Stimulated activated CD8-positive, alpha-beta memory T cell treated with anti-CD3 and anti-CD28 coated beads, Interleukin-4, amount 100 ng/mL, for 1 hour (primary cell): ENCODE results near the gene SSU72.

Experiments used
- DNase-seq, 2 donors: peaks; one replicate each; pipeline ENCODE4 v3.0.0-alpha.2; 2020; ENCODE audit warnings: low read depth in 2 of 2, low spot score in 1 of 2

Gene SSU72

DNA sequence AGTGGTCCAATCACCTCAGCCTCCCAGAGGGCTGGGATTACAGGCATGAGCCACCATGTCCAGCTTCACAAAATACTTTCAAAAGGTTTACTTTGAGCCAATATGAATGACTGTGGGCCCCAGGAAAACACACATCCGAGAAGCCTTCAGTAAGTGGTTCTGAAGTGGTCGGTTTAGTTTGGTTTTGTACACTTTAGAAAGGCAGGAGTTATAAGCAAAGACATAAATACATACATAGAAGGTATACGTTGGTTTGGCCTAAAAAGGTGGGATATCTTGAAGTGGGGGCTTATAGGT lies 37.4 kb upstream of the SSU72 start:
- DNase-seq: no peak

DNA sequence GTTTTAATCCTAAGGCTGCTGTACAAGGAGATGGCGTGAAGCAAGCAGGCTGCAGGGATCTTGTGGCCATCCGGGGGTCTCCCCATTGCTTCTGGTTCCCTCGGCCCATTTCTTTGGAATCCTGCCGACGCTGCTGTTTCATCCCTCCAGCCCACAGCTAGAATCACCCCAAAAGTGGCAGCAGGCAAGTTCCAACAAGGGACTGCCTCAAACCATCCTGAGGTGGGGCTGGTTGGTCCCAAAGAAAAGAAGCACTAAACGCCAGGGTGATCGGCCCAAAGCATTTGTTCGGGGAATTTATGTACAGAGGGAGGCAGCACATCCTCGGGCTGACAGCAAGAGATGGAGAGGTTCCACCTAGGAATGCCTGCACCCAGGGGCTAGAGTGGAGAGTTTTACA lies 36.1 kb upstream of the SSU72 start:
- DNase-seq: no peak

GRCh38 chr1:1609822-1610485 lies 35.3 kb upstream of the SSU72 start:
- DNase-seq: no peak

DNA sequence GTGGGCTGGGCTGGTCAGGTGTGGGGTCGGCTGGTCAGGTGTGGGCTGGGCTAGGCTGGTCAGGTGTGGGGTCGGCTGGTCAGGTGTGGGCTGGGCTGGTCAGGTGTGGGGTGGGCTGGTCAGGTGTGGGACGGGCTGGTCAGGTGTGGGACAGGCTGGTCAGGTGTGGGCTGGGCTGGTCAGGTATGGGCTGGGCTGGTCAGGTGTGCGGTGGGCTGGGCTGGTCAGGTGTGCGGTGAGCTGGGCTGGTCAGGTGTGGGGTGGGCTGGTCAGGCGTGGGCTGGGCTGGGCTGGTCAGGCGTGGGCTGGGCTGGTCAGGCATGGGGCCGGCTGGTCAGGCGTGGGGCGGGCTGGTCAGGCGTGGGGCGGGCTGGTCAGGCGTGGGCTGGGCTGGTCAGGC lies 31.6 kb upstream of the SSU72 start:
- DNase-seq: no peak

DNA sequence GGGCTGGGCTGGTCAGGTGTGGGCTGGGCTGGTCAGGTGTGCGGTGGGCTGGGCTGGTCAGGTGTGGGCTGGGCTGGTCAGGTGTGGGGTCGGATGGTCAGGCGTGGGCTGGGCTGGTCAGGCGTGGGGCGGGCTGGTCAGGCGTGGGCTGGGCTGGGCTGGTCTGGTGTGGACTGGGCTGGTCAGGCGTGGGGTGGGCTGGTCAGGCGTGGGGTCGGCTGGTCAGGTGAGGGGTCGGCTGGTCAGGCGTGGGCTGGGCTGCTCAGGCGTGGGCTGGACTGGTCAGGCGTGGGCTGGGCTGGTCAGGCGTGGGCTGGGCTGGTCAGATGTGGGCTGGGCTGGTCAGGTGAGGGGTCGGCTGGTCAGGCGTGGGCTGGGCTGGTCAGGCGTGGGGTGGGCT lies 31.1 kb upstream of the SSU72 start:
- no peak for DNase-seq

DNA sequence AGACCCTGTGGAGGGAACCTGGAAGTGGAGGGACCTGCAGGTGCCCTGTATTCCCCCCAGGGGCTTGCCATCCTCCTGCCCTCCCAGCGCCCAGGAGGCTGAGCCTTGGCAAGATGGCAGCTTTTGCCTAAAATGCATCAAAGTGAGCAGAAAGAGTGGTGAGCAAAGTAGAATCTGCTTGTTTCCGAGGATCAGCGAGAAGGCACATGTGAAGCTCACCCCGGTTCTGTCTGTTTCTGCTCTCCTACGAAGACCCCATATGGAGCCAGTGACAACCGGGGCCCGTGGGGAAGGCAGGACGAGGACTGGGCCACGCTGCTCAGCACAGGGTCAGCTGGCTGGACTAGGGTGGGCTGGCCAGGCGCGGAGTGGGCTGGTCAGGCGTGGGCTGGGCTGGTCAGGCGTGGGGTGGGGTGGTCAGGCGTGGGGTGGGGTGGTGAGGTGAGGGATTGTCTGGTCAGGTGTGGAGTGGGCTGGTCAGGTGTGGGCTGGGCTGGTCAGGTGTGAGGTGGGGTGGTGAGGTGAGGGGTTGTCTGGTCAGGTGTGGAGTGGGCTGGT lies 30.4 kb upstream of the SSU72 start:
- no peak for DNase-seq

DNA sequence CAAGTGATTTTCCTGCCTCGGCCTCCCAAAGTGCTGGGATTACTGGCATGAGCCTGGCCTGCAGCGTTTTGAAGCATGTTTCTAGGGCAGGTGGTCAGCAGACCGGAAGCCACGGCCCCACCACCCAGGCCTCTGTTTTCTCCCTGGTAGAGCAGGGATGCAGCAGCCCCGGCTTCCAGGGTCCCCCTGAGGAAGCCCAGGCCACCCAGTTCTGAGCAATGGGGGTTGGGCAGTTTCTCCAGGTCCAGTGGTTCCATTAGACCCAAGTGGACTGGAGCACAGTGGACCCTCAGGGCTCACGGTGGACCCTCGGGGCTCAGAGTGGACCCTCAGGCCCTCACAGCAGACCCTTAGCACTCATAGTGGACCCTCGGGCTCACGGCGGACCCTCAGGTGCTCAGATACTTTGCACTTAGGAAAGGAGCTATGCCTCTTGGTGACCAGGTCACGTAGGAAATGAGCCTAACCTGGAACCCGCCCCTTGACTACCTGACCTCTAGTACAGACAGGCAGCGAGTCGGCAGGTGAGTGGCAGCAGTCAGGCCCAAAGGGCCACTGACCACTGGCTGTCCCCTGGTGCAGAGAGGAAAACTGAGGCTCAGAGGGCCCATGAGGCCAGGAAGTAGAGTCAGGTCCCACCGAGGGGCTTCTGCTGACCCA lies 29.8 kb upstream of the SSU72 start:
- no peak for DNase-seq

GRCh38 chr1:1603671-1604373 lies 29.2 kb upstream of the SSU72 start:
- no peak for DNase-seq

- DNase-seq: no peak
Observed at GRCh38 chr1:1602968-1603506, 28.4 kb upstream of the SSU72 start.

GRCh38 chr1:1602304-1602967 lies 27.8 kb upstream of the SSU72 start:
- DNase-seq: no peak

- no peak for DNase-seq
Observed at GRCh38 chr1:1601564-1602303, 27.1 kb upstream of the SSU72 start.

GRCh38 chr1:1600861-1601563 lies 26.3 kb upstream of the SSU72 start:
- DNase-seq: no peak

DNA sequence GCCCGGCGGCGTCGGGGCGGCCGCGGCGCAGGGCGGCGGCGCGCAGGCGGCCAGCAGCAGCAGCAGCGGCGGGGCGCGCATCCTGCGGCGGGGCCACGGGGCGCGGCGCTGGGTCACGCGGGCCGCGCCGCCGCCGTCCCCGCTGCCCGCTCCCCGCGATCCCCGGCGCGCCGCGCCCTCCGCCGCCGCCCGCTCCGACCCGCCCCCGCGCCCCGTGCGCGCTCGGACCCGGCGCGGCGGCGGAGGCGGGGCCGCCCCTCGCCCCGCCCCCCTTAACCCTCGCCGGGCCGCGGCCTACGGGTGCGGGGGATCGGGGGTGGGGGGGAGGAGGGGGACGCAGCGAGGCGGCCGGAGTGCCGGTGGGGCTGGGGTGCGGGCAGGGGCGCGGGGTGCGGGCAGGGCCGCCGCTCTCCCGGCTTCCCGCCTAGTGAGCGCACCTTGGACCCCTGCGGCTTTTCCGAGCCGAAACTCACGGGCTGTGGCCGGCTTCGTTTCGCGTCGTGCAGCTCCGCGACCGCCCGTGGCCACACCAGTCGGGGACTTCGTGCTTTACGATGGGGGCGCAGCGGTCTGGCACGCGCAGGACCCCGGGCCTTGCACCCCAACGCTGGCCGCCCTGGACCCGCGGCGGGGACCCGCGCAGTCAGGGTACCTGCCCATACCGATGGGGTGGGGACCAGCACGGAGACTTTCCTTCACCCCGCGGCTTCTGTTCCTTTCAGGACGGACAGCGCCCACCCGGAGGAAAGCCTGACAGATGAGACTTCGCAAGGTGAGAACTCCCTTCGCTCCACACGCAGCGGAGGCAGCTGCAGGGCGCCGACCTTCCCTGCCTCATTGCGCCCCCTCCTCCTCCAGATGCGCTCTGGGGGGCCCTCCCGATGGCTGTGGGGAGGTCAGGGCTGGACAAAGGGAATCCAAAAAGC lies 25.5 kb upstream of the SSU72 start, which contains the start of gene FNDC10:
Gene FNDC10 (minus strand): TSS at position 201 of the 926 bp plus-strand sequence. CDS start 120 bp downstream, at position 81.
- no peak for DNase-seq

DNA sequence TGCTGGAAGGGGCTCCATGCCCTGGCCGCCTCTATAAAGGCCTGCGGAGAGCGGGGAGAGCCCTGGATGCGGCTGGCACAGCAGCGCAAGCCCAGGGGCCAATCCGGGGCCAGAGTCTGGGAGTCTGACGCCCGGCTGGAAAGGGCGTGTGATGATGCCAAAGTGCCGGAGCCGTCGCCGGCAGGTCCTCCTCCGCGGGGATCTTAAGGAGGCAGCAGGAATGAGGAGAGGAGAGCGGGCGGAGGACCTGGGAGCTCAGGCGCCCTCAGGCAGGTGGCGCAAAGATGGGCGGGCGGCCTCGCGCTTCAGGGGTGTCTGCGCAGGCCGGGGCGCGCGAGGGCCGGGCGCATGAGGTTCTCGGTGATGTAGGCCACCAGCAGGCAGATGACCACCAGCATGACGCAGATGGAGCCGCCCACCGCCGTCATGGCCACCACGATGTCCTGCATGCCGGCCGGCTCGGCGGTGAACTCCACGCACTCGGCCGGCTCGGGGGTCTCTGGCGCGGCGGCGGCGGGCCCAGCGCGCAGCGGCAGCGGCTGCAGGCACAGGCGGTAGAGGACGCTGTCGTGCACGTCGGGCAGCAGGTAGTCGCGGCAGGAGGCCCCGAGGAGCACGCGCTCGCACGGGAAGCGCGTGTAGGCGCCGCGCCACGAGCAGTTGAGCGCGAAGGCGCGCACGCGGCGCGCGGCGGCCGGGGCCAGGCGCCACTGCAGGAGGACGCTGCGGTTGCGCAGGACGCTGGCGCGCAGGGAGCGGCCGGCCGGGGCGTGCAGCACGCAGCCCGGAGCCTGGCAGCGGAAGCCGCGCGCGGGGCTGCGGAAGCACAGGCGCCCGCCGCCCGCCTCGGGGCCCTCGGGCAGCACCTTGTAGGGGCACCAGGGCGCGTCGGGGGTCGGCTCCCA lies 24.6 kb upstream of the SSU72 start:
- DNase-seq: no peak

- DNase-seq: no peak
Observed at GRCh38 chr1:1598720-1599029, 24.0 kb upstream of the SSU72 start.

DNA sequence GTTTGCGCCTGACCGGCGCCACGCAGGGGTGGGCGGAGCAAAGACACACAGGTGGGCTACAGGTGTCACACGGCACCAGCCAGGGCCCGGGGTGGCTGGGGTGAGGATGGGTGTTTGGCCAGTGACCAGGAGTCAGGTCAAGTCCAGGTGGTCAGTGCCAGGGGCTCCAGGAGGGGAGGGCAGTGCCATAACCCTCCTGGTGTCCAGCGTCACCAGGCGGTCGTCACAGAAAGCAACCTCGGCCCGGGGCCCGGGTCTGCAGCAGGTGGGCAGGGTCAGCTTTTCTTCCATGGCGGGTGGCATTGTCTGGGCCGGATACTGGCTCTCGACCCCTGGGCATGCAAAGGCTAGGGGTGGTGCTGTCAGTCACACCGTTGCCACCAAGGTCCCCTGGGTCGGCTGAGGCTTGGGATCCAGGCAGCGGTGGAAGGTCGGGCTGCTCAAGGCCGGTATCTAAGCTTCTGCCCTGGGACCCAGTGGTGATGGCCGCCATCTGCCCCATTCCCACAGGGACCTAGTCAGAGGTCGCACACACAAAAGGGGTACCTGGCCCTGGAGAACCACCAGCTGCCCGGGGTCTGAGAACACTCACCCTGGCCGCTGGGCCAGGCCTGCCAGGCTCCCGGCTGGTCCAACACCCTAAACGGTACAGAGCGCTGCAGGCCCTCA lies 23.5 kb upstream of the SSU72 start:
- DNase-seq: no peak

GRCh38 chr1:1597275-1597930 lies 22.7 kb upstream of the SSU72 start:
- DNase-seq: no peak
